GM15510 (cell line): ENCODE results near the gene CD300LB.

Experiments used
- POLR2A ChIP-seq: IDR thresholded peaks from 3 replicates; pipeline ENCODE4 v1.6.1; 2011; ENCODE audit warnings: borderline replicate concordance; ENCODE audit not compliant: insufficient read length; ENCODE audit errors: extremely low read depth

CD300LB gene

GRCh38 chr17:74558882-74559519 is 27.7 kb upstream of the CD300LB start:
- TF ChIP-seq POLR2A = no peak

GRCh38 chr17:74555427-74555940 is 24.2 kb upstream of the CD300LB start:
- no peak for TF ChIP-seq POLR2A

GRCh38 chr17:74554909-74555308 is 23.6 kb upstream of the CD300LB start:
- TF ChIP-seq POLR2A = no peak

- TF ChIP-seq POLR2A = no peak
These were observed 20.8 kb upstream of the CD300LB start for GRCh38 chr17:74552037-74552436.

GRCh38 chr17:74550602-74551001 is 19.3 kb upstream of the CD300LB start:
- no peak for TF ChIP-seq POLR2A

- no peak for TF ChIP-seq POLR2A
These were observed 18.1 kb upstream of the CD300LB start for GRCh38 chr17:74549343-74549742.

- no peak for TF ChIP-seq POLR2A
These were observed 16.5 kb upstream of the CD300LB start for GRCh38 chr17:74547736-74548135.

GRCh38 chr17:74547264-74547663 is 16.0 kb upstream of the CD300LB start:
- TF ChIP-seq POLR2A = no peak

GRCh38 chr17:74546586-74546985 is 15.3 kb upstream of the CD300LB start:
- TF ChIP-seq POLR2A = no peak

- TF ChIP-seq POLR2A = no peak
These were observed 14.6 kb upstream of the CD300LB start, which contains the start of gene CD300C for GRCh38 chr17:74545843-74546230. Gene CD300C, minus strand, starts transcription at chr17:74546115. Its CDS starts 333 bp downstream, at chr17:74545782.

GRCh38 chr17:74544991-74545842 is 13.9 kb upstream of the CD300LB start:
- no peak for TF ChIP-seq POLR2A

- TF ChIP-seq POLR2A = no peak
These were observed 12.9 kb upstream of the CD300LB start for GRCh38 chr17:74543891-74544760.

GRCh38 chr17:74543406-74543805 is 12.1 kb upstream of the CD300LB start:
- no peak for TF ChIP-seq POLR2A

- no peak for TF ChIP-seq POLR2A
These were observed 11.6 kb upstream of the CD300LB start for GRCh38 chr17:74542727-74543383.

- TF ChIP-seq POLR2A = no peak
These were observed 10.9 kb upstream of the CD300LB start for GRCh38 chr17:74542166-74542565.
